NCI-H1105 treated with DMSO at 0.1 percent for 48 hours (cell line): Measurements from ENCODE around the gene DNAJC17.

ENCODE experiments used
- DNase-seq: peaks from one replicate; lab custom pipeline; 2025; lab: John Stamatoyannopoulos, UW

The DNAJC17 gene

GRCh38 chr15:40737048-40737447 is 70.2 kb downstream of the DNAJC17 start:
- DNase-seq = peak; percentile 2

- no peak for DNase-seq
Measured at GRCh38 chr15:40736575-40736974, 70.7 kb downstream of the DNAJC17 start.

- no peak for DNase-seq
Measured at GRCh38 chr15:40731034-40731433, 76.2 kb downstream of the DNAJC17 start.

- DNase-seq = no peak
Measured at GRCh38 chr15:40723919-40724318, 83.4 kb downstream of the DNAJC17 start.

GRCh38 chr15:40722934-40723333 is 84.3 kb downstream of the DNAJC17 start:
- DNase-seq = no peak

GRCh38 chr15:40722354-40722753 is 84.9 kb downstream of the DNAJC17 start:
- DNase-seq = no peak

- no peak for DNase-seq
Measured at GRCh38 chr15:40721701-40722100, 85.6 kb downstream of the DNAJC17 start.

GRCh38 chr15:40716165-40716564 is 91.1 kb downstream of the DNAJC17 start:
- DNase-seq = no peak
